ENCODE results near the gene P3H2.

GRCh38 chr3:190036631-190037030, 84.1 kb downstream of the P3H2 start:
- TF ChIP-seq CTCF (IDR thresholded peaks at IDR 0.05) (no peak), EZH2 (IDR thresholded peaks at IDR 0.05; ENCODE audit: borderline replicate concordance, insufficient read depth, low read depth, low read length, poor library complexity, severe bottlenecking) (no peak)

Measured in B cell (primary cell).